ENCODE data around the gene KCNG2. TPM values are rescaled to one million over a fixed set of nuclear protein-coding genes. Genes with fewer than 3 reads are reported as not detected.

Gene KCNG2
- total and polyA plus RNA-seq, 9 of the 15 experiments (the other 6 are each of a cell fraction or from before 2014, with no cell fraction given): not detected

GRCh38 chr18:79753391-79753851, 44.3 kb upstream of the KCNG2 start (continued):
- TF ChIP-seq ETV6 (IDR thresholded peaks at IDR 0.05; ENCODE audit: borderline replicate concordance in 1 of 2, low read depth in 2 of 2, low read length in 1 of 2) (no peak), ETV6 (CRISPR knock-in tag; IDR thresholded peaks at IDR 0.05; ENCODE audit: borderline replicate concordance) (no peak), CTCF (IDR thresholded peaks at IDR 0.05 in 2 of 3, conservative IDR thresholded peaks at IDR 0.05 in 1 of 3; ENCODE audit: insufficient read depth in 2 of 3, low read depth in 1 of 3, low read length in 3 of 3) (no peak), GTF2A2 (tag; IDR thresholded peaks at IDR 0.05) (no peak), CBX2 (IDR thresholded peaks at IDR 0.05; ENCODE audit: insufficient read depth, low read length, poor library complexity, severe bottlenecking) (no peak), SRSF9 (IDR thresholded peaks at IDR 0.05; ENCODE audit: borderline replicate concordance, low read depth, low read length) (no peak), MBD2 (IDR thresholded peaks at IDR 0.05; ENCODE audit: borderline replicate concordance, low read depth) (no peak), SREBF1 (IDR thresholded peaks at IDR 0.05; ENCODE audit: borderline replicate concordance, low read depth, low read length) (no peak), FOXP4 (CRISPR knock-in tag; IDR thresholded peaks at IDR 0.05; ENCODE audit: borderline replicate concordance) (no peak), EZH2 (IDR thresholded peaks at IDR 0.05; ENCODE audit: borderline replicate concordance, low read depth, low read length) (no peak)

Measured in K562 (cell line).